RPMI8226 (cell line): Measurements from ENCODE around the gene HDAC3.
"Not testable (repeated sequence)": the region's sequence is repeated elsewhere in the genome, so short reads cannot be mapped to it uniquely, and the experiment has no call there.

Source experiments
- DNase-seq: peaks from one replicate; pipeline ENCODE4 v3.0.0-alpha.2; 2015

HDAC3 gene

GRCh38 chr5:141633871-141634561 lies 2.6 kb downstream of the HDAC3 start:
- no peak for DNase-seq

GRCh38 chr5:141632650-141633049 lies 4.0 kb downstream of the HDAC3 start:
- no peak for DNase-seq

GRCh38 chr5:141630570-141631140 lies 6.0 kb downstream of the HDAC3 start:
- DNase-seq: no peak

- DNase-seq: no peak
These were observed 8.4 kb downstream of the HDAC3 start for GRCh38 chr5:141628175-141628788.

- no peak for DNase-seq
These were observed 13.0 kb downstream of the HDAC3 start for GRCh38 chr5:141623611-141624010.

- DNase-seq: peak; percentile 61
These were observed 13.5 kb downstream of the HDAC3 start for GRCh38 chr5:141623186-141623585.

- DNase-seq: peak; percentile 98
These were observed 17.7 kb downstream of the HDAC3 start, which contains the start of gene DIAPH1 for GRCh38 chr5:141618804-141619554. Gene DIAPH1, minus strand, starts transcription at chr5:141619000. Its CDS starts 86 bp downstream, at chr5:141618914.

GRCh38 chr5:141618030-141618803 lies 18.4 kb downstream of the HDAC3 start:
- DNase-seq: peak; percentile 74

GRCh38 chr5:141617682-141618029 lies 19.0 kb downstream of the HDAC3 start:
- peak; percentile 9 for DNase-seq

GRCh38 chr5:141617128-141617527 lies 19.5 kb downstream of the HDAC3 start:
- no peak for DNase-seq

- no peak for DNase-seq
These were observed 20.5 kb downstream of the HDAC3 start for GRCh38 chr5:141615991-141616720.

GRCh38 chr5:141613344-141613743 lies 23.3 kb downstream of the HDAC3 start:
- no peak for DNase-seq

GRCh38 chr5:141611289-141611688 lies 25.4 kb downstream of the HDAC3 start:
- no peak for DNase-seq

- DNase-seq: not testable (repeated sequence)
These were observed 26.7 kb downstream of the HDAC3 start for GRCh38 chr5:141609921-141610320.

GRCh38 chr5:141609044-141609443 lies 27.6 kb downstream of the HDAC3 start:
- DNase-seq: no peak

GRCh38 chr5:141608557-141608956 lies 28.1 kb downstream of the HDAC3 start:
- no peak for DNase-seq

GRCh38 chr5:141608046-141608445 lies 28.6 kb downstream of the HDAC3 start:
- DNase-seq: no peak

- peak; percentile 87 for DNase-seq
These were observed 30.9 kb downstream of the HDAC3 start for GRCh38 chr5:141605523-141606277.

- DNase-seq: no peak
These were observed 32.5 kb downstream of the HDAC3 start for GRCh38 chr5:141603923-141604717.

- DNase-seq: no peak
These were observed 34.0 kb downstream of the HDAC3 start for GRCh38 chr5:141602606-141603005.
